SK-N-SH treated with all-trans-retinoic acid at 6 μM for 48 hours (cell line): ENCODE measurements around the gene GDPD1.

Experiments used
- ATAC-seq: fragments of 200-7000 bp; cut with Tn5 transposase; 3 replicates; pipeline ENCODE4 v1.9.1; 2020; ENCODE audit warnings: mild to moderate bottlenecking, moderate library complexity
- ARNTL ChIP-seq: fragments of 450-650 bp; formaldehyde crosslinking; IDR thresholded peaks from 2 replicates; pipeline ENCODE4 v1.5.0; 2020; ENCODE audit warnings: low read depth, mild to moderate bottlenecking, moderate library complexity, borderline replicate concordance
- CREB5 ChIP-seq: fragments of 250-450 bp; sonication (Bioruptor Pico); IDR thresholded peaks from 2 replicates; pipeline ENCODE4 v1.5.1; 2020; ENCODE audit warnings: low read depth, mild to moderate bottlenecking, moderate library complexity
- CSDC2 ChIP-seq: fragments of 250-450 bp; sonication (Bioruptor Pico); IDR thresholded peaks from 2 replicates; pipeline ENCODE4 v1.5.0; 2020; ENCODE audit warnings: mild to moderate bottlenecking, moderate library complexity
- ESRRG ChIP-seq: fragments of 250-450 bp; sonication (Bioruptor Pico); IDR thresholded peaks from 2 replicates; pipeline ENCODE4 v1.6.1; 2021; ENCODE audit warnings: mild to moderate bottlenecking
- GLIS3 ChIP-seq: fragments of 250-450 bp; sonication (Bioruptor Pico); IDR thresholded peaks from 2 replicates; pipeline ENCODE4 v1.5.0; 2020; ENCODE audit warnings: mild to moderate bottlenecking, moderate library complexity
- ISL1 ChIP-seq: fragments of 250-450 bp; sonication (Bioruptor Pico); IDR thresholded peaks from 2 replicates; pipeline ENCODE4 v2.1.2; 2022; ENCODE audit warnings: mild to moderate bottlenecking, moderate library complexity
- OSR1 ChIP-seq: fragments of 250-450 bp; sonication (Bioruptor Pico); IDR thresholded peaks from 2 replicates; pipeline ENCODE4 v1.8.0; 2022; ENCODE audit warnings: moderate library complexity, mild to moderate bottlenecking, inconsistent platforms
- PATZ1 ChIP-seq: fragments of 250-450 bp; sonication (Bioruptor Pico); IDR thresholded peaks from 2 replicates; pipeline ENCODE4 v1.8.0; 2020; ENCODE audit warnings: mild to moderate bottlenecking, moderate library complexity, borderline replicate concordance
- POU6F1 ChIP-seq: fragments of 250-450 bp; sonication (Bioruptor Pico); IDR thresholded peaks from 2 replicates; pipeline ENCODE4 v1.8.0; 2021; ENCODE audit warnings: low read depth, mild to moderate bottlenecking, moderate library complexity, borderline replicate concordance
- PPARA ChIP-seq: fragments of 250-450 bp; sonication (Bioruptor Pico); IDR thresholded peaks from 2 replicates; pipeline ENCODE4 v1.5.0; 2020; ENCODE audit warnings: mild to moderate bottlenecking, borderline replicate concordance
- RARB ChIP-seq: fragments of 250-450 bp; sonication (Bioruptor Pico); IDR thresholded peaks from 2 replicates; pipeline ENCODE4 v1.8.0; 2021; ENCODE audit warnings: mild to moderate bottlenecking, moderate library complexity
- SNAI2 ChIP-seq: fragments of 250-450 bp; sonication (Bioruptor Pico); IDR thresholded peaks from 2 replicates; pipeline ENCODE4 v1.5.0; 2020; ENCODE audit warnings: mild to moderate bottlenecking, moderate library complexity
- TCF4 ChIP-seq: fragments of 250-450 bp; sonication (Bioruptor Pico); IDR thresholded peaks from 2 replicates; pipeline ENCODE4 v1.8.0; 2021; ENCODE audit warnings: mild to moderate bottlenecking, moderate library complexity, borderline replicate concordance
- TOX ChIP-seq: fragments of 250-450 bp; sonication (Bioruptor Pico); IDR thresholded peaks from 2 replicates; pipeline ENCODE4 v1.8.0; 2021; ENCODE audit warnings: mild to moderate bottlenecking, moderate library complexity, borderline replicate concordance
- ZFP3 ChIP-seq: fragments of 250-450 bp; sonication (Bioruptor Pico); IDR thresholded peaks from 2 replicates; pipeline ENCODE4 v1.5.0; 2020; ENCODE audit warnings: mild to moderate bottlenecking, moderate library complexity
- ZFP30 ChIP-seq: fragments of 450-650 bp; formaldehyde crosslinking; IDR thresholded peaks from 2 replicates; pipeline ENCODE4 v1.5.0; 2022; ENCODE audit warnings: mild to moderate bottlenecking, moderate library complexity
- ZNF565 ChIP-seq: fragments of 450-650 bp; formaldehyde crosslinking; conservative IDR thresholded peaks from 2 replicates; pipeline ENCODE4 v1.5.0; 2020; ENCODE audit warnings: low read depth, mild to moderate bottlenecking, moderate library complexity
- ZNF70 ChIP-seq: fragments of 450-650 bp; formaldehyde crosslinking; IDR thresholded peaks from 2 replicates; pipeline ENCODE4 v1.5.0; 2020; ENCODE audit warnings: mild to moderate bottlenecking, moderate library complexity
- ZNF8 ChIP-seq: fragments of 450-650 bp; formaldehyde crosslinking; IDR thresholded peaks from 2 replicates; pipeline ENCODE4 v1.5.0; 2020; ENCODE audit warnings: mild to moderate bottlenecking, moderate library complexity
- TF ChIP-seq, protein P1 (sequence below): fragments of 250-450 bp; sonication (Bioruptor Pico); IDR thresholded peaks from 2 replicates; pipeline ENCODE4 v1.5.0; 2020; ENCODE audit warnings: mild to moderate bottlenecking, moderate library complexity

The GDPD1 gene

DNA sequence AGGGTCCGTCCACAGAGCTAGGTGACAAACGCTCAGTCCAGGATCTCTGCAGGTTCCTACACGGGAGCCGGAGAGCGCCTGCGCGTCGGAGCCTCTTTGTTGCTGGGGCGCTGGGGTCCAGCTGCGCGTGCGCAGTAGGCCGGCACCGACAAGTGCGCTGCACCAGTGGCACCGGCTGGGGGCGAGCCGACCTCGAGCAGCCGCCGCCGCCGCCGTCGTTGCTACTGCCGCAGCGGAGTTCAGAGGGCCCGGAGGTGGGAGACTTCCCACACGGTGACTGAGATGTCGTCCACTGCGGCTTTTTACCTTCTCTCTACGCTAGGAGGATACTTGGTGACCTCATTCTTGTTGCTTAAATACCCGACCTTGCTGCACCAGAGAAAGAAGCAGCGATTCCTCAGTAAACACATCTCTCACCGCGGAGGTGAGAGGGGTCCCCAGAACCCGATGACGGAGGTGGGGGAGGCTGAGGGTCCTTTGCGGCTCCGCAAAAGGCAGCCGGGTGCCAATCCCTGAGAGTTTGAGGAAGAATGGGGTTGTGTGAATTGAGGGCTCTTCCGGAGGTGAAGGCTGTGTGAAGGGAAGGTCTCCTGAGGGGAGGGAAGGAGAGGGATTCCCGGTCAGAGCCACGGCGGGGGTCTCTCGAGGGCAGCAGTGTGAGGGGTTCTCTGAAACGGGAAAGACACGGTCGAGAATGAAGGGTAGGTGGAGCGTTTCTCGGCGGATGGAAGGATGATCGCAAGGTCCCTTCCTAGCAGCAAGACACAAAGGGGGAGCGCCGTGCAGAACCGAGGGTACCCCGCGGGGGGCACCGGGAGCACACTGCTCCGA lies at the start of gene GDPD1:
Gene GDPD1 (plus strand): TSS at position 184 of the 831 bp plus-strand sequence. CDS start 99 bp downstream, at position 283.
- peak; percentile 96 for ATAC-seq
- no peak for TF ChIP-seq OSR1 (CRISPR knock-in tag)

DNA sequence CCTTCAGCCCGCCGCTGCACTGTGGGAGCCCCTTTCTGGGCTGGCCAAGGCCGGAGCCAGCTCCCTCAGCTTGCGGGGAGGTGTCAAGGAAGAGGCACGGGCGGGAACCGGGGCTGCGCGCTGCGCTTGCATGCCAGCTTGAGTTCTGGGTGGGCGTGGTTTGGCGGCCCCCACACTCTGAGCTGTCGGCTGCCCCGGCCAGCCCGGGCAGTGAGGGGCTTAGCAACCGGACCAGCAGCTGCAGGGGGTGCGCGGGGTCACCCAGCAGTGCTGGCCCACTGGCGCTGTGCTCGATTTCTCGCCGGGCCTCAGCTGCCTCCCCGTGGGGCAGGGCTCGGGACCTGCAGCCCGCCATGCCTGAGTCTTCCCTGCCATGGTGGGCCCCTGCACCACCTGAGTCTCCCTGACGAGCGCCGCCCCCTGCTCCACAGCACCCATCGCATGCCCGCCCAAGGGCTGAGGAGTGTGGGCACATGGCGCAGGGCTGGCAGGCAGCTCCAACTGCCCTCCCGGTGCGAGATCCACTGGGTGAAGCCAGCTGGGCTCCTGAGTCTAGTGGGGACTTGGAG lies 47.8 kb upstream of the GDPD1 start:
- TF ChIP-seq TCF4 (no peak), ESRRG (CRISPR knock-in tag) (no peak), SNAI2 (no peak), OSR1 (CRISPR knock-in tag) (no peak), RARB (CRISPR knock-in tag) (no peak), CSDC2 (CRISPR knock-in tag) (no peak), ISL1 (CRISPR knock-in tag) (no peak), PATZ1 (CRISPR knock-in tag) (no peak), PPARA (CRISPR knock-in tag) (no peak), ZNF565 (CRISPR knock-in tag) (no peak), POU6F1 (no peak), ZFP3 (CRISPR knock-in tag) (no peak), ARNTL (CRISPR knock-in tag) (no peak), CREB5 (CRISPR knock-in tag) (no peak), ZNF70 (CRISPR knock-in tag) (no peak)
- no peak for ATAC-seq

GRCh38 chr17:59174671-59175070 lies 45.6 kb upstream of the GDPD1 start:
- no peak for TF ChIP-seq RARB (CRISPR knock-in tag)
- no peak for TF ChIP-seq ZNF70 (CRISPR knock-in tag)
- TF ChIP-seq POU6F1, result no peak
- no peak for TF ChIP-seq GLIS3
- TF ChIP-seq ZNF8 (CRISPR knock-in tag), result no peak
- TF ChIP-seq OSR1 (CRISPR knock-in tag), result no peak
- no peak for TF ChIP-seq TOX (CRISPR knock-in tag)
- no peak for TF ChIP-seq ZFP30 (CRISPR knock-in tag)
- no peak for TF ChIP-seq TCF4
- TF ChIP-seq ISL1 (CRISPR knock-in tag), result no peak
- TF ChIP-seq, protein P1, sequence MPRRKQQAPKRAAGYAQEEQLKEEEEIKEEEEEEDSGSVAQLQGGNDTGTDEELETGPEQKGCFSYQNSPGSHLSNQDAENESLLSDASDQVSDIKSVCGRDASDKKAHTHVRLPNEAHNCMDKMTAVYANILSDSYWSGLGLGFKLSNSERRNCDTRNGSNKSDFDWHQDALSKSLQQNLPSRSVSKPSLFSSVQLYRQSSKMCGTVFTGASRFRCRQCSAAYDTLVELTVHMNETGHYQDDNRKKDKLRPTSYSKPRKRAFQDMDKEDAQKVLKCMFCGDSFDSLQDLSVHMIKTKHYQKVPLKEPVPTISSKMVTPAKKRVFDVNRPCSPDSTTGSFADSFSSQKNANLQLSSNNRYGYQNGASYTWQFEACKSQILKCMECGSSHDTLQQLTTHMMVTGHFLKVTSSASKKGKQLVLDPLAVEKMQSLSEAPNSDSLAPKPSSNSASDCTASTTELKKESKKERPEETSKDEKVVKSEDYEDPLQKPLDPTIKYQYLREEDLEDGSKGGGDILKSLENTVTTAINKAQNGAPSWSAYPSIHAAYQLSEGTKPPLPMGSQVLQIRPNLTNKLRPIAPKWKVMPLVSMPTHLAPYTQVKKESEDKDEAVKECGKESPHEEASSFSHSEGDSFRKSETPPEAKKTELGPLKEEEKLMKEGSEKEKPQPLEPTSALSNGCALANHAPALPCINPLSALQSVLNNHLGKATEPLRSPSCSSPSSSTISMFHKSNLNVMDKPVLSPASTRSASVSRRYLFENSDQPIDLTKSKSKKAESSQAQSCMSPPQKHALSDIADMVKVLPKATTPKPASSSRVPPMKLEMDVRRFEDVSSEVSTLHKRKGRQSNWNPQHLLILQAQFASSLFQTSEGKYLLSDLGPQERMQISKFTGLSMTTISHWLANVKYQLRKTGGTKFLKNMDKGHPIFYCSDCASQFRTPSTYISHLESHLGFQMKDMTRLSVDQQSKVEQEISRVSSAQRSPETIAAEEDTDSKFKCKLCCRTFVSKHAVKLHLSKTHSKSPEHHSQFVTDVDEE (CRISPR knock-in tag), result no peak
- TF ChIP-seq SNAI2, result no peak
- no peak for TF ChIP-seq PATZ1 (CRISPR knock-in tag)
- TF ChIP-seq CSDC2 (CRISPR knock-in tag), result no peak
- TF ChIP-seq, all 23 proteins: peak for 0

More at GRCh38 chr17:59174671-59175070, 45.6 kb upstream of the GDPD1 start:
- ATAC-seq, result no peak
